HL-60 (cell line): ENCODE measurements around the gene EARS2.

Source experiments
- TF ChIP-seq, protein P1 (sequence below): IDR thresholded peaks from one replicate; pipeline ENCODE4 v1.5.1; 2011; ENCODE audit warnings: low read length, control low read depth, inconsistent platforms; ENCODE audit not compliant: insufficient read depth
- TF ChIP-seq, protein P2 (sequence below): IDR thresholded peaks from 2 replicates; pipeline ENCODE4 v1.6.1; 2012; ENCODE audit warnings: low read depth; ENCODE audit not compliant: insufficient replicate concordance

DNA sequence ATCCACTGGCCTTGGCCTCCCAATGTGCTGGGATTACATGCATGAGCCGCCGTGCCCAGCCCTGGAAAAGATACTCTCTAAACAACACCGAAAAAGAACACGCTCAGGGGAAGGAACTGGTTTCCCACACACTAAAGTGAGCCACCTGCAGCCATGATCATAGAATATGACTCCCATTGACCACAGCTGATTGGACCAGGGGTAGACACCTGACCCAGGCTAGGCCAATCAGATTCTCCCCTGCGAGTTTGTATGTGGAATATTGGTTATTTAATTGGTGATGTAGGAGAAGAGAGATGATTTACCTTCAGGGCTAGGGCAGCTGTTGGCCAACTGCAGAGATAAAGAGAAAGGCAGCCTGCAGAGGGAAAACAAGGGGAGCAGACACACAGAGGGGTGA, 37.9 kb downstream of the EARS2 start:
- TF ChIP-seq, protein P1, sequence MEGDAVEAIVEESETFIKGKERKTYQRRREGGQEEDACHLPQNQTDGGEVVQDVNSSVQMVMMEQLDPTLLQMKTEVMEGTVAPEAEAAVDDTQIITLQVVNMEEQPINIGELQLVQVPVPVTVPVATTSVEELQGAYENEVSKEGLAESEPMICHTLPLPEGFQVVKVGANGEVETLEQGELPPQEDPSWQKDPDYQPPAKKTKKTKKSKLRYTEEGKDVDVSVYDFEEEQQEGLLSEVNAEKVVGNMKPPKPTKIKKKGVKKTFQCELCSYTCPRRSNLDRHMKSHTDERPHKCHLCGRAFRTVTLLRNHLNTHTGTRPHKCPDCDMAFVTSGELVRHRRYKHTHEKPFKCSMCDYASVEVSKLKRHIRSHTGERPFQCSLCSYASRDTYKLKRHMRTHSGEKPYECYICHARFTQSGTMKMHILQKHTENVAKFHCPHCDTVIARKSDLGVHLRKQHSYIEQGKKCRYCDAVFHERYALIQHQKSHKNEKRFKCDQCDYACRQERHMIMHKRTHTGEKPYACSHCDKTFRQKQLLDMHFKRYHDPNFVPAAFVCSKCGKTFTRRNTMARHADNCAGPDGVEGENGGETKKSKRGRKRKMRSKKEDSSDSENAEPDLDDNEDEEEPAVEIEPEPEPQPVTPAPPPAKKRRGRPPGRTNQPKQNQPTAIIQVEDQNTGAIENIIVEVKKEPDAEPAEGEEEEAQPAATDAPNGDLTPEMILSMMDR = no peak
- TF ChIP-seq, protein P2, sequence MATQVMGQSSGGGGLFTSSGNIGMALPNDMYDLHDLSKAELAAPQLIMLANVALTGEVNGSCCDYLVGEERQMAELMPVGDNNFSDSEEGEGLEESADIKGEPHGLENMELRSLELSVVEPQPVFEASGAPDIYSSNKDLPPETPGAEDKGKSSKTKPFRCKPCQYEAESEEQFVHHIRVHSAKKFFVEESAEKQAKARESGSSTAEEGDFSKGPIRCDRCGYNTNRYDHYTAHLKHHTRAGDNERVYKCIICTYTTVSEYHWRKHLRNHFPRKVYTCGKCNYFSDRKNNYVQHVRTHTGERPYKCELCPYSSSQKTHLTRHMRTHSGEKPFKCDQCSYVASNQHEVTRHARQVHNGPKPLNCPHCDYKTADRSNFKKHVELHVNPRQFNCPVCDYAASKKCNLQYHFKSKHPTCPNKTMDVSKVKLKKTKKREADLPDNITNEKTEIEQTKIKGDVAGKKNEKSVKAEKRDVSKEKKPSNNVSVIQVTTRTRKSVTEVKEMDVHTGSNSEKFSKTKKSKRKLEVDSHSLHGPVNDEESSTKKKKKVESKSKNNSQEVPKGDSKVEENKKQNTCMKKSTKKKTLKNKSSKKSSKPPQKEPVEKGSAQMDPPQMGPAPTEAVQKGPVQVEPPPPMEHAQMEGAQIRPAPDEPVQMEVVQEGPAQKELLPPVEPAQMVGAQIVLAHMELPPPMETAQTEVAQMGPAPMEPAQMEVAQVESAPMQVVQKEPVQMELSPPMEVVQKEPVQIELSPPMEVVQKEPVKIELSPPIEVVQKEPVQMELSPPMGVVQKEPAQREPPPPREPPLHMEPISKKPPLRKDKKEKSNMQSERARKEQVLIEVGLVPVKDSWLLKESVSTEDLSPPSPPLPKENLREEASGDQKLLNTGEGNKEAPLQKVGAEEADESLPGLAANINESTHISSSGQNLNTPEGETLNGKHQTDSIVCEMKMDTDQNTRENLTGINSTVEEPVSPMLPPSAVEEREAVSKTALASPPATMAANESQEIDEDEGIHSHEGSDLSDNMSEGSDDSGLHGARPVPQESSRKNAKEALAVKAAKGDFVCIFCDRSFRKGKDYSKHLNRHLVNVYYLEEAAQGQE = no peak
